Ovary (tissue), 10 donors: Measurements from ENCODE around the gene CNN3. TPM values are rescaled to one million over a fixed set of nuclear protein-coding genes. Genes with fewer than 3 reads are reported as not detected.

Experiments
- DNase-seq, 5 donors: peaks; one replicate each; pipeline ENCODE4 v3.0.0-alpha.2; 2019 to 2020
- H3K27ac ChIP-seq, 2 donors: fragments of 200-600 bp; one replicate each; pipeline versions ENCODE4 v1.5.1 to v1.8.0; 2019 to 2022
- H3K27me3 ChIP-seq: fragments of 200-600 bp; one replicate; pipeline ENCODE4 v1.8.0; 2022
- H3K36me3 ChIP-seq: fragments of 200-600 bp; sonication (generic); one replicate; pipeline ENCODE4 v1.5.1; 2019
- H3K4me1 ChIP-seq: one replicate; pipeline ENCODE4 v1.8.1; 2013; ENCODE audit warnings: mild to moderate bottlenecking, moderate library complexity; ENCODE audit not compliant: insufficient read depth
- H3K4me3 ChIP-seq: fragments of 200-600 bp; sonication (generic); one replicate; pipeline ENCODE4 v1.5.1; 2017
- H3K9me3 ChIP-seq, 2 donors: fragments of 200-600 bp in 1 of 2; sonication (generic) in 1 of 2; one replicate each; pipeline versions ENCODE4 v1.5.1 to v1.8.1; 2013 to 2019; ENCODE audit warnings: mild to moderate bottlenecking in 1 of 2, moderate library complexity in 1 of 2
- EP300 ChIP-seq: sonication (generic); formaldehyde crosslinking; IDR thresholded peaks from one replicate; pipeline ENCODE4 v1.6.1; 2017; ENCODE audit warnings: antibody characterized with exemption
- POLR2A ChIP-seq: fragments of 450-650 bp; IDR thresholded peaks from one replicate; pipeline ENCODE4 v1.6.1; 2017; ENCODE audit warnings: antibody characterized with exemption, mild to moderate bottlenecking, moderate library complexity
- WGBS, 3 donors: extraction: QIAGEN DNeasy Blood & Tissue Kit in 1 of 3; methylation state at CpG; one replicate each; pipeline versions ENCODE4 v1.1.5 to v1.1.7; 2013 to 2017; 5-methylcytosine and 5-hydroxymethylcytosine counted together
- intact Hi-C, 4 donors: fragments of 100-400 bp; cut with DNase I; formaldehyde crosslinking; loops; one replicate each; pipeline versions ENCODE4 v1.11.0 to v1.15.1; 2022 to 2023
- long read RNA-seq, 3 donors: library from polyadenylated mRNA in 2 of 3; unstranded in 2 of 3; transcript quantifications; one replicate each; pipeline ENCODE4 v2.0.0 and lab custom pipeline, GENCODE V29; 2021 to 2026
- polyA plus RNA-seq, 2 donors: library from polyadenylated mRNA; stranded (reverse); fragments of 200-250 nt in 1 of 2; fragments of 350-450 nt in 1 of 2; fragmentation: Illumina TruSeq in 1 of 2; extraction: RNeasy Lipid Tissue Mini Kit (QIAGEN cat#74804) in 1 of 2; gene quantifications; one replicate each; pipeline ENCODE4 v1.2.3, GENCODE V29; 2013 to 2014
- total RNA-seq, 7 donors: library from RNA; depleted of rRNA in 2 of 7; stranded (reverse); fragments of >200 nt in 2 of 7; fragmentation: NEBNext Ultra II Directional in 3 of 7; extraction: Animal tissue kit (Norgen Biotek cat#: 25700) in 3 of 7; gene quantifications; one replicate each; pipeline versions ENCODE4 v1.1.0 to v1.2.4, GENCODE V29; 2016 to 2023
- TF ChIP-seq, protein P1 (sequence below), 3 donors: fragments of 450-650 bp in 2 of 3; fragments of 200-600 bp in 1 of 3; IDR thresholded peaks; one replicate each; pipeline versions ENCODE4 v1.5.1 to v1.8.0; 2016 to 2022; ENCODE audit warnings: antibody characterized with exemption in 3 of 3, mild to moderate bottlenecking in 1 of 3
- donor health status: DM: no; HTN: no; CAD: no; lungs with moderate emphysema.
- donor health status: DM: no; HTN: no; CAD: no.
- donor health status: Bipolar disorder and iron deficiency.
- donor health status: DM: yes; HTN: yes; CAD: no.
- donor health status: DM: no; HTN: no; CAD: no.
- donor health status: DM: yes; HTN: yes; CAD: no.

The CNN3 gene
- total RNA-seq (100 to 1,000 TPM; 168 to 332 (median 272) TPM), polyA plus RNA-seq (100 to 1,000 TPM; 145 to 374 TPM)
- long read RNA-seq, donor 1, transcript CNN3-201 (7 exons, 2,165 nt), result major isoform, 1,836 of 1,932 reads
- long read RNA-seq, donor 1, partial matches to known transcripts, result 17 of 1,932 reads
- long read RNA-seq, donor 1, other reads (novel, unspliced or antisense), result 75 of 1,932 reads
- long read RNA-seq, donor 2, transcript CNN3-201 (7 exons, 2,165 nt), result major isoform, 75 of 86 reads
- long read RNA-seq, donor 2, partial matches to known transcripts, result 11 of 86 reads
- long read RNA-seq, donor 2, other reads (novel, unspliced or antisense), result 0 of 86 reads
- long read RNA-seq, donor 3, transcript CNN3-201 (7 exons, 2,165 nt), result major isoform, 909 of 964 reads
- long read RNA-seq, donor 3, partial matches to known transcripts, result 9 of 964 reads
- long read RNA-seq, donor 3, other reads (novel, unspliced or antisense), result 45 of 964 reads

DNA sequence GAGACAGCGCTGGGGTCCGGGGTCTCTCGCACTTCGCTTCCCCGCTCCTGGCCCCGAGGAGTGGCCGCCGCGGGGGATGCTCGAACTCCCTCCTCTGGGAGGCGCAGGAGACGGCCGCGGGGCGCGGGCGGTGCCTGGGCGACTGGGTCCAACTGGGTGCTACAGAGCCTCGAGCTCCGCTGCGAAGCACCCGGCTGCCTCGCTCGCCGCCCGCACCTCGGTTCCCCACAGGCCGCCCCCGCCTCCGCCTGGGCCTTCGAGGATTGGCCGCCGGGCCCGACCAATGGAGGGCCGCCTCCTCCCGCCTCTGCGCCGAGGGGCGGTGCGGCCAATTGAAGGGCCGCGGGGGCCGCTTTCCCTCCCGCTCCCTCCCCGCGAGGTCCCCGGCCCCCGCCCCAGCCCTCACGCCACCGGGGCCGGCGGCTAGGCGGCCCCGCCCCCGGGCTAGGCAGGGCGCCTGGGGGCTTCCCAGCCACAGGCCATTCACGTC, at the start of gene CNN3:
Gene CNN3, minus strand, starts transcription at position 196 of the 490 bp plus-strand sequence. CDS start 216 bp downstream, outside the sequence.
- Histone ChIP-seq H3K4me3 (peak within 1 kb of the TSS; percentile 57), H3K4me1 (peaks cover 19% of the 10 kb centered on the region), H3K36me3 (no peaks in the 10 kb centered on the region), H3K9me3 (no peaks in the 10 kb centered on the region), H3K27ac (peak within 1 kb of the TSS; percentile 99), H3K27me3 (no peaks in the 10 kb centered on the region)
- TF ChIP-seq, protein P1, sequence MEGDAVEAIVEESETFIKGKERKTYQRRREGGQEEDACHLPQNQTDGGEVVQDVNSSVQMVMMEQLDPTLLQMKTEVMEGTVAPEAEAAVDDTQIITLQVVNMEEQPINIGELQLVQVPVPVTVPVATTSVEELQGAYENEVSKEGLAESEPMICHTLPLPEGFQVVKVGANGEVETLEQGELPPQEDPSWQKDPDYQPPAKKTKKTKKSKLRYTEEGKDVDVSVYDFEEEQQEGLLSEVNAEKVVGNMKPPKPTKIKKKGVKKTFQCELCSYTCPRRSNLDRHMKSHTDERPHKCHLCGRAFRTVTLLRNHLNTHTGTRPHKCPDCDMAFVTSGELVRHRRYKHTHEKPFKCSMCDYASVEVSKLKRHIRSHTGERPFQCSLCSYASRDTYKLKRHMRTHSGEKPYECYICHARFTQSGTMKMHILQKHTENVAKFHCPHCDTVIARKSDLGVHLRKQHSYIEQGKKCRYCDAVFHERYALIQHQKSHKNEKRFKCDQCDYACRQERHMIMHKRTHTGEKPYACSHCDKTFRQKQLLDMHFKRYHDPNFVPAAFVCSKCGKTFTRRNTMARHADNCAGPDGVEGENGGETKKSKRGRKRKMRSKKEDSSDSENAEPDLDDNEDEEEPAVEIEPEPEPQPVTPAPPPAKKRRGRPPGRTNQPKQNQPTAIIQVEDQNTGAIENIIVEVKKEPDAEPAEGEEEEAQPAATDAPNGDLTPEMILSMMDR (IDR thresholded peaks at IDR 0.05), result peak in 1 of 3 donors; percentile 5
- TF ChIP-seq EP300 (no peak), POLR2A (peak; percentile 98)
- peak; percentile 96 to 97 (median 96) for DNase-seq
- intact Hi-C loops, result loop anchor here (2.0 to 10.0 kb wide), 8 partner anchors 62 to 118 kb away; no protein-coding TSS in a partner anchor
- 0% methylated on average over 7 to 56 of the region's 57 CpGs for WGBS, 3 donors

DNA sequence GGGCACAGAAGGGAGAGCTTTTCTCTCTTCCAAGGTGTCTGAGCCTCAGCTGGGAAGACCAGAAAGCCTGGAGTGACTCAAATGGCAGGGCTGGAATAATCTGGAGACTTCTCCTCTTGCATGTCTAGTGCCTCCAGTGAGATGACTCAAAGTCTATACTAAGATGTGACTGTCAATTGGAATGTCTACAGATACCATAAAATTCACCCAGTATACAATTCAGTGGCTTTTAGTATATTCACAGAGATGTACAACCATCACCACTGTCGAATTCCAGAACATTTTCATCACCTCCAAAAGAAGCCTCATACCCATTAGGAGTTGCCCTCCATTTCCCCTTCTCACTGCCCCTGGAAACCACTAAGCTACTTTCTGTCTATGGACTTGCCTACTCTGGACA, 47.9 kb upstream of the CNN3 start:
- peaks cover 3% of the 10 kb centered on the region for H3K4me1 ChIP-seq
- no peaks in the 10 kb centered on the region for H3K36me3 ChIP-seq
- no peak overlapping the region for H3K27ac ChIP-seq
- H3K4me3 ChIP-seq, result no peak overlapping the region
- TF ChIP-seq, protein P1 (IDR thresholded peaks at IDR 0.05), result no peak
- no peak for TF ChIP-seq POLR2A
- no peak for TF ChIP-seq EP300
- DNase-seq, result no peak
- H3K9me3 ChIP-seq, result no peaks in the 10 kb centered on the region
- WGBS, 3 donors, result 92 to 93% (median 93%) methylated on average over 1 of the region's 1 CpG
- intact Hi-C loops, result loop anchor here in 1 of 4 donors (2.0 kb wide), 1 partner anchor 68 kb away; no protein-coding TSS in a partner anchor
- no peaks in the 10 kb centered on the region for H3K27me3 ChIP-seq

DNA sequence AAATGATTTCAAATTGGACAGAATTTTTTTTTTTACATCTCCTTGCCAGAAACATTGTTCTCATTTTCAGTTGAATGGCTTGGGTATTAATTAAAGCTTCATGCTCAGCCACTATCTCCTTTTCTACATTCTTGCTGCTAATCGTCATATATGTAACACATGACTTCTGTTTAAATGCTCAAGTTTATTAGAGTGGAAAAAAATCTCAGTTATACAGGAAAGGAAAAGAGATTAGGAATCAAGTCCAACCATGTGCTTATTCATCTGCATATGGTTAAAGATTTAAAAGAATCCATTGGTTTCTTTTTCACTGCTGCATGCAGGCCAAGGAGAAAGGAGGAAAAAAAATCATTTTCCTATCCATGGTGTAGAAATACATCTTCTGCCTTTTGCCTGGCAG, 47.3 kb upstream of the CNN3 start:
- Histone ChIP-seq H3K27me3 (no peaks in the 10 kb centered on the region), H3K4me3 (no peak overlapping the region), H3K27ac (no peak overlapping the region), H3K9me3 (no peaks in the 10 kb centered on the region), H3K36me3 (no peaks in the 10 kb centered on the region), H3K4me1 (peaks cover 3% of the 10 kb centered on the region)
- DNase-seq, result no peak
- intact Hi-C loops, result loop anchor here in 1 of 4 donors (2.0 kb wide), 1 partner anchor 69 kb away; no protein-coding TSS in a partner anchor
- WGBS, 3 donors, result 24 to 44% (median 26%) methylated on average over 1 of the region's 1 CpG
- no peak for TF ChIP-seq POLR2A
- no peak for TF ChIP-seq EP300
- TF ChIP-seq, protein P1 (IDR thresholded peaks at IDR 0.05), result no peak

DNA sequence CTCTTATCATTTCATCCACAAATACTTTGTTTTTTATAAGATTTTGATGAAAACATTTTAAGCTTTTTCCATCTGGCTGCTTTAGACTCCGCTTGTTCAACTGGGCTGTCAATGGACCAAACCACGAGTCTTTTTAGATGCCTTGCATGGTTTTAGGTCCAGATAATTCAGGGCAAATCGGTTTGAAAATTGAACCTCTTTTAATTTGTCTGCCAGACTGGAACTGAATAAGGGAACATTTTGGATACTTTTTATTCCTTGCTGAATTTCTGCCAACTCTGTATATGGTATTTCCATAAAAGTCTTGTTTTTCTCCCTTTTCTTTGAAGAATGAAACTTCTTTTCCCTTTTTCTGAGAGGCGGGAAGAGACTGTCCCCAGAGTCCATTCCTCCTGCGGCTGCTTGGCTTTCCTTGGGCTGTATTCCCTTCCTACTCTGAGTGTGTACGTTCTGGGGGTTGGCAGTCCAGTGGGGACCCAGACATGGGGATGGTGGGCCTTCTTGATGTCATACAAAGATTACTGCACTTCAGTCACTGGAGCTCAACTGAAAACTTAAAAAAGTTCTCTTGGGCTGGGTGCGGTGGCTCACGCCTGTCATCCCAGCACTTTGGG, 46.5 kb upstream of the CNN3 start:
- Histone ChIP-seq H3K27me3 (no peaks in the 10 kb centered on the region), H3K9me3 (no peaks in the 10 kb centered on the region), H3K27ac (no peak overlapping the region), H3K4me3 (no peak overlapping the region), H3K36me3 (no peaks in the 10 kb centered on the region), H3K4me1 (peaks cover 3% of the 10 kb centered on the region)
- TF ChIP-seq POLR2A (no peak), EP300 (no peak)
- TF ChIP-seq, protein P1 (IDR thresholded peaks at IDR 0.05), result no peak
- 44 to 62% (median 48%) methylated on average over 8 of the region's 8 CpGs for WGBS, 3 donors
- intact Hi-C loops, result no loop called here
- DNase-seq, result no peak
